ENCODE data around the gene GPR3.
A peak's percentile ranks its signal among the peaks of the same experiment; 100 is the strongest.

GPR3 gene

DNA sequence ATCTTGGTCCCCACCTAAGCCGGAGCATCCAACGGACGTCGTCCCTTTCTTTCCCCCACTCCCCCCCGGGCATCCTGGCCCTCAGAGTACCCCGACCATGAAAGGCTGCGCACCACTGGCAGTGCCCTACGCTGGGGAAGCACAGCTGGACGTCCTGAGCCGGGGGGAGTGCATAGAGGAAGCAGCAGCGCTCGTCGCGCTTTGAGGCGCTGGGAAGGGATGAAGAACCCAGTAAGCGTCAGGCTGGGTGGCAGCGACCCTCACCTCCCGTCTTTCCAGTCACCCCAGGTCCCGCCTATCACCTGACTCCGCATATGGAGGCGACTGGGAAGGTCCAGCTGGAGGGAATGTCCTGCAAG, 31.4 kb upstream of the GPR3 start:
- H2AFZ ChIP-seq (ENCODE audit: low read depth) = no peak overlapping the region
- no peaks in the 10 kb centered on the region for H3K79me2 ChIP-seq (ENCODE audit: insufficient read depth, low read depth)
- no peaks in the 10 kb centered on the region for H3K36me3 ChIP-seq (ENCODE audit: insufficient read depth)
- H4K20me1 ChIP-seq (ENCODE audit: insufficient read depth) = no peaks in the 10 kb centered on the region
- H3K27me3 ChIP-seq (ENCODE audit: insufficient read depth, low read depth) = no peaks in the 10 kb centered on the region
- H3K4me3 ChIP-seq (IDR thresholded peaks at IDR 0.05; ENCODE audit: insufficient read depth, low read depth, low read length) = no peak overlapping the region
- H3K4me2 ChIP-seq = no peak overlapping the region
- TF ChIP-seq, protein P1, sequence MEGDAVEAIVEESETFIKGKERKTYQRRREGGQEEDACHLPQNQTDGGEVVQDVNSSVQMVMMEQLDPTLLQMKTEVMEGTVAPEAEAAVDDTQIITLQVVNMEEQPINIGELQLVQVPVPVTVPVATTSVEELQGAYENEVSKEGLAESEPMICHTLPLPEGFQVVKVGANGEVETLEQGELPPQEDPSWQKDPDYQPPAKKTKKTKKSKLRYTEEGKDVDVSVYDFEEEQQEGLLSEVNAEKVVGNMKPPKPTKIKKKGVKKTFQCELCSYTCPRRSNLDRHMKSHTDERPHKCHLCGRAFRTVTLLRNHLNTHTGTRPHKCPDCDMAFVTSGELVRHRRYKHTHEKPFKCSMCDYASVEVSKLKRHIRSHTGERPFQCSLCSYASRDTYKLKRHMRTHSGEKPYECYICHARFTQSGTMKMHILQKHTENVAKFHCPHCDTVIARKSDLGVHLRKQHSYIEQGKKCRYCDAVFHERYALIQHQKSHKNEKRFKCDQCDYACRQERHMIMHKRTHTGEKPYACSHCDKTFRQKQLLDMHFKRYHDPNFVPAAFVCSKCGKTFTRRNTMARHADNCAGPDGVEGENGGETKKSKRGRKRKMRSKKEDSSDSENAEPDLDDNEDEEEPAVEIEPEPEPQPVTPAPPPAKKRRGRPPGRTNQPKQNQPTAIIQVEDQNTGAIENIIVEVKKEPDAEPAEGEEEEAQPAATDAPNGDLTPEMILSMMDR (conservative IDR thresholded peaks at IDR 0.05; ENCODE audit: low read depth, low read length) = no peak
- H3K9ac ChIP-seq = no peak overlapping the region
- H3K4me1 ChIP-seq (ENCODE audit: low read depth, poor library complexity, severe bottlenecking) = peaks cover 12% of the 10 kb centered on the region
- H3K27ac ChIP-seq = no peak overlapping the region

DNA sequence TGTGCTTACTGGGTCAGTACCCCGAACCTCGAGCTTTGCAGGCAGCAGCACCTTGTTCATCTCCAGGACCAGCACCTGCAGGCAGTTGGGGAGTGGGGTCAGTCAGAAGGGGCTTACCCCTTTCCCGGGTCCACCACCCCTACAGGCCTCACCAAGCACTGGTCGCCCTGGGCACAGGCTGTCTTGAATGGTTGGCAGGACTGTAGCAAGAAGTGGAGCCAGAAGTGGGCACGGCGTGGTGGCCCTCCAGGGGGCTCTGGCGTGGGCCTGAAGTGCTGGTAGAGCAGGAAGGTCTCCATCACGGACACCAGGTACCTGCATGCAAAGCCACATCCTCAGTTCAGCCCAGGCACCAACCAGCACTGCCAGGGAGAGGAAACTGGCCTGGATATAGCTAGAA, 30.9 kb upstream of the GPR3 start:
- no peaks in the 10 kb centered on the region for H4K20me1 ChIP-seq (ENCODE audit: insufficient read depth)
- no peak overlapping the region for H3K27ac ChIP-seq
- H2AFZ ChIP-seq (ENCODE audit: low read depth) = no peak overlapping the region
- no peak overlapping the region for H3K4me3 ChIP-seq (IDR thresholded peaks at IDR 0.05; ENCODE audit: insufficient read depth, low read depth, low read length)
- H3K36me3 ChIP-seq (ENCODE audit: insufficient read depth) = no peaks in the 10 kb centered on the region
- no peaks in the 10 kb centered on the region for H3K27me3 ChIP-seq (ENCODE audit: insufficient read depth, low read depth)
- H3K79me2 ChIP-seq (ENCODE audit: insufficient read depth, low read depth) = no peaks in the 10 kb centered on the region
- H3K9ac ChIP-seq = no peak overlapping the region
- H3K4me1 ChIP-seq (ENCODE audit: low read depth, poor library complexity, severe bottlenecking) = peaks cover 12% of the 10 kb centered on the region
- no peak overlapping the region for H3K4me2 ChIP-seq
- TF ChIP-seq, protein P1 (conservative IDR thresholded peaks at IDR 0.05; ENCODE audit: low read depth, low read length) = no peak

DNA sequence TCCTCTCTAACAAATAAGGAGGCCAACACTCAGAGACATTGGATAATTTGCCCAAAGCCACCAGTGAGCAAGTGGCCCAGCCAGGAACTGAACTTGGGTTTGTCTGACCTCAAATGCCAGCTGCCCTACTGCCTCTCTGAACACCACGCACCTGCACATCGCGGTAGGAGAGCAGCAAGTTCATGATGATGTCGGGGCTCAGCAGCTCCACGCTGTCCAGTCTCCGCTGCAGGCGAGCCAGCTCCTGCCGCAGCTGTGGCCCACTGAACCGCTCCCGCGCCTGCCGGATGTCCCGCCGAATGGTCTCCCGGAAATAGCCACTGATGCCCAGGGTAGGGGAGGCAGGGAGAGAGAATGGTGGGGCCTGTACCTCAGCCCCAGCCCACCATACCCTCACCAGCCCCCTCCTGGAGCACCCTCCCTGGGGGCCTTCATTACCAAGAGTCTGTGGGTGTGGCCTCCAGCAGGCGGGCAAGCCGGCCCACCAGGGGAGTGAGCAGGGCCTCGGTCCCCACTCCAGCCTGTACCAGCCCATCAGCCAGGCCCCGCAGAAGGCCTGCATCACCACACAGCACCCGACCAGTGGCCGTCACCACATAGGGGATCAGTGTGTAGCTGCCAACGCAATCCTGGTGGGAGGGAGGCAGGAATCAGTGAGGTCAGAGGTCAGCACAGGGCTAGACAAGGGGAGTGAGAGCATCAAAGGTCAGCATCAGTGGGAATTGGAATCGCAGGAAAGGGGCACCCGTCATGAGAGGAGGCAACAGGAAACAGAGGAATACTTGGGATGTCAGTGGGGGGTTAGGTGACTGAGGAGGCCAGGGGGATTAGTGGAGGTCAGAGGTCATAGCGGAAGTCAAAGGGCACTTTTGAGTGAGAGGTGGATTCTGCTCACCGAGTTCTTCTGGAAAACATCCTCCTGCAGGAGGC, 28.4 kb upstream of the GPR3 start:
- no peak overlapping the region for H3K9ac ChIP-seq
- H3K4me1 ChIP-seq (ENCODE audit: low read depth, poor library complexity, severe bottlenecking) = peaks cover 17% of the 10 kb centered on the region
- H3K4me2 ChIP-seq = no peak overlapping the region
- H3K36me3 ChIP-seq (ENCODE audit: insufficient read depth) = no peaks in the 10 kb centered on the region
- no peak overlapping the region for H3K4me3 ChIP-seq (IDR thresholded peaks at IDR 0.05; ENCODE audit: insufficient read depth, low read depth, low read length)
- no peak overlapping the region for H3K27ac ChIP-seq
- no peaks in the 10 kb centered on the region for H3K27me3 ChIP-seq (ENCODE audit: insufficient read depth, low read depth)
- H4K20me1 ChIP-seq (ENCODE audit: insufficient read depth) = no peaks in the 10 kb centered on the region
- TF ChIP-seq, protein P1 (conservative IDR thresholded peaks at IDR 0.05; ENCODE audit: low read depth, low read length) = no peak
- no peak overlapping the region for H2AFZ ChIP-seq (ENCODE audit: low read depth)
- H3K79me2 ChIP-seq (ENCODE audit: insufficient read depth, low read depth) = no peaks in the 10 kb centered on the region

DNA sequence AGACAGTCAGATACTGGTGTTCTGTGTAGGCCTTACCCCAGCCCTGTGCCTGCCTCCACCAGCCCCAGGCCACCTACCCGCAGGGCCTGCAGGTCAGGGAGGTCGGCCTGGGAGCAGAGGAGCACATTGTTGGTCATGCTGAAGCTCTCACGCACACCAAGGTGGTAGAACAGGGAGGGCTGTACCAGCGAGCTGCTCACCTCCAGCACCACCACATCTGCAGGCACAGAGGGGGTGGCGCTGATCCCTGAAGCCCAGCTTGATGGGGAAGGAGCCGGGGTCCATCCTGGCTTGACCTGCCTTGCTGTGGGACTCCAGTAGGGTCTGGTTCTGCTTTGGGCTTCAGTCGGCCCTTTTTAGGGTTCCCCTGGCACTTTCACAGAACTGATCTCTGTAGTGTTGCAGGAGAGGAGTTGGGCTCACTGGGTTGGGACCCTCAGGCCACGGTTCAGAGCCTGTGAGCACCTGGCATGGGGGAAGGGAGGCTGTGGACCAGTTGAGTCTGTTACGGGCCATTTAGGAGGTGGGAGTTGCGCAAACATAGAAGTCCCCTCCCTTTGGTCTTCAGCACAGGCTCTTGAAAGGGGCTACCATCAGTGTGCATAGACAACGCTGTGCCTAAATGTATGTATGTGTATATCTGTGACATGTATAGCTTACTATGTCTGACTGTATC, 27.6 kb upstream of the GPR3 start:
- H3K9ac ChIP-seq = no peak overlapping the region
- H3K4me2 ChIP-seq = peak overlapping the region; percentile 78
- H3K27ac ChIP-seq = no peak overlapping the region
- H3K79me2 ChIP-seq (ENCODE audit: insufficient read depth, low read depth) = no peaks in the 10 kb centered on the region
- TF ChIP-seq, protein P1 (conservative IDR thresholded peaks at IDR 0.05; ENCODE audit: low read depth, low read length) = no peak
- H2AFZ ChIP-seq (ENCODE audit: low read depth) = peak overlapping the region; percentile 100
- no peaks in the 10 kb centered on the region for H4K20me1 ChIP-seq (ENCODE audit: insufficient read depth)
- peak overlapping the region; percentile 22 for H3K4me3 ChIP-seq (IDR thresholded peaks at IDR 0.05; ENCODE audit: insufficient read depth, low read depth, low read length)
- no peaks in the 10 kb centered on the region for H3K36me3 ChIP-seq (ENCODE audit: insufficient read depth)
- H3K4me1 ChIP-seq (ENCODE audit: low read depth, poor library complexity, severe bottlenecking) = peaks cover 17% of the 10 kb centered on the region
- H3K27me3 ChIP-seq (ENCODE audit: insufficient read depth, low read depth) = no peaks in the 10 kb centered on the region

Measured in KMS-11 (cell line).